Erythroblast (primary cell): ENCODE results near the gene NIPAL4.

Source experiments
- GATA1 ChIP-seq: IDR thresholded peaks from 2 replicates; pipeline ENCODE4 v1.6.1; 2011; ENCODE audit warnings: low read depth, mild to moderate bottlenecking, control low read depth, low read length, moderate library complexity
- POLR2A ChIP-seq: IDR thresholded peaks from 2 replicates; pipeline ENCODE4 v1.6.1; 2011; ENCODE audit warnings: mild to moderate bottlenecking, low read length

DNA sequence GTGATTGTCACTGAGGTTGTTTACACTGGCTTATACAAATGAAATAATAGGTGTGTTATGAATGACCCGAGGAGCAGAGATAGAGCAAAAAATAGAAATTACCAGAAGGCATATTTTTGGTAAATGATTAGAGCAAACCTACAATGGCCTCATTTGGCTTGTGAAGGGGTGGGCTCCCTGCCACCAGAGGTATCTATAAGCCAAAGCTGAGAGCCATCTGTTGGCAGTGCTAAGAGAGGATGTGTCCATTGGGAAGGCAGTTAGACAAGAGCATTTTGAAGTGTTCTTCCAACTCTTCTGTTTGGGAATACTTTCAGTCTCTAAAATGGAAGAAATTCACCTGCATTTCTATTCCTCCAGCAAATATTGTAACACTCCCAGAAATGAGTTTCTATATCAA lies 10.6 kb downstream of the NIPAL4 start:
- TF ChIP-seq POLR2A (no peak), GATA1 (no peak)
